PC-9 (cell line): ENCODE data around the gene ADAMTS2.

Experiments used
- CTCF ChIP-seq: fragments of 200-600 bp; sonication (generic); conservative IDR thresholded peaks from 2 replicates; pipeline ENCODE4 v1.6.1; 2017; ENCODE audit warnings: mixed run types, antibody characterized with exemption, mild to moderate bottlenecking, moderate library complexity
- EZH2 ChIP-seq: fragments of 200-600 bp; sonication (generic); IDR thresholded peaks from 2 replicates; pipeline ENCODE4 v1.8.0; 2017; ENCODE audit warnings: antibody characterized with exemption, low read depth

- TF ChIP-seq CTCF, result no peak
- TF ChIP-seq EZH2, result no peak
Measured at GRCh38 chr5:179246227-179246626, 99.0 kb downstream of the ADAMTS2 start.
